Tibial nerve (tissue), 4 donors: ENCODE results near the gene PTGES3. TPM values are rescaled to one million over a fixed set of nuclear protein-coding genes. Genes with fewer than 3 reads are reported as not detected.
A peak's percentile ranks its signal among the peaks of the same experiment; 100 is the strongest.
"Not testable (repeated sequence)": the region's sequence is repeated elsewhere in the genome, so short reads cannot be mapped to it uniquely, and the experiment has no call there.

Experiments
- DNase-seq, 2 donors: peaks; one replicate each; pipeline ENCODE4 v3.0.0-alpha.2; 2019; ENCODE audit warnings: low spot score in 2 of 2
- H3K27ac ChIP-seq, 4 donors: fragments of 200-600 bp; sonication (generic) in 3 of 4; one replicate each; pipeline ENCODE4 v1.5.1; 2017 to 2019; ENCODE audit warnings: mild to moderate bottlenecking in 1 of 4
- H3K27me3 ChIP-seq, 2 donors: fragments of 200-600 bp; sonication (generic) in 1 of 2; one replicate each; pipeline versions ENCODE4 v1.5.1 to v1.6.0; 2017 to 2019
- H3K36me3 ChIP-seq, 3 donors: fragments of 200-600 bp; sonication (generic); one replicate each; pipeline ENCODE4 v1.5.1; 2018 to 2019
- H3K4me1 ChIP-seq, 4 donors: fragments of 200-600 bp; sonication (generic) in 3 of 4; one replicate each; pipeline ENCODE4 v1.5.1; 2017 to 2019
- H3K4me3 ChIP-seq, 4 donors: fragments of 200-600 bp; sonication (generic) in 3 of 4; one replicate each; pipeline ENCODE4 v1.5.1; 2017 to 2019; ENCODE audit warnings: mild to moderate bottlenecking in 1 of 4, moderate library complexity in 1 of 4
- H3K9me3 ChIP-seq, 4 donors: fragments of 200-600 bp; sonication (generic) in 3 of 4; one replicate each; pipeline ENCODE4 v1.5.1; 2017 to 2019
- EP300 ChIP-seq, 2 donors: sonication (generic); formaldehyde crosslinking; IDR thresholded peaks; one replicate each; pipeline ENCODE4 v1.6.1; 2017; ENCODE audit warnings: antibody characterized with exemption in 2 of 2, mild to moderate bottlenecking in 1 of 2
- POLR2A ChIP-seq, 2 donors: fragments of 450-650 bp; IDR thresholded peaks; one replicate each; pipeline ENCODE4 v1.6.1; 2017; ENCODE audit warnings: antibody characterized with exemption in 2 of 2, mild to moderate bottlenecking in 2 of 2, moderate library complexity in 2 of 2
- WGBS, 2 donors: methylation state at CpG; one replicate each; pipeline ENCODE4 v1.1.5; 2018; 5-methylcytosine and 5-hydroxymethylcytosine counted together
- total RNA-seq, 4 donors: library from RNA; depleted of rRNA; stranded (reverse); fragments of >200 nt; gene quantifications; one replicate each; pipeline ENCODE4 v1.1.0, GENCODE V29; 2016
- TF ChIP-seq, protein P1 (sequence below), 5 experiments: fragments of 200-600 bp in 3 of 5; fragments of 450-650 bp in 2 of 5; sonication (generic) in 3 of 5; IDR thresholded peaks; one replicate each; pipeline ENCODE4 v1.5.1; 2016 to 2019; ENCODE audit warnings: antibody characterized with exemption in 5 of 5, mild to moderate bottlenecking in 3 of 5, moderate library complexity in 2 of 5

The PTGES3 gene
- total RNA-seq, 4 donors from 2014 or later, result 71.0 to 84.0 (median 77.2) TPM

DNA sequence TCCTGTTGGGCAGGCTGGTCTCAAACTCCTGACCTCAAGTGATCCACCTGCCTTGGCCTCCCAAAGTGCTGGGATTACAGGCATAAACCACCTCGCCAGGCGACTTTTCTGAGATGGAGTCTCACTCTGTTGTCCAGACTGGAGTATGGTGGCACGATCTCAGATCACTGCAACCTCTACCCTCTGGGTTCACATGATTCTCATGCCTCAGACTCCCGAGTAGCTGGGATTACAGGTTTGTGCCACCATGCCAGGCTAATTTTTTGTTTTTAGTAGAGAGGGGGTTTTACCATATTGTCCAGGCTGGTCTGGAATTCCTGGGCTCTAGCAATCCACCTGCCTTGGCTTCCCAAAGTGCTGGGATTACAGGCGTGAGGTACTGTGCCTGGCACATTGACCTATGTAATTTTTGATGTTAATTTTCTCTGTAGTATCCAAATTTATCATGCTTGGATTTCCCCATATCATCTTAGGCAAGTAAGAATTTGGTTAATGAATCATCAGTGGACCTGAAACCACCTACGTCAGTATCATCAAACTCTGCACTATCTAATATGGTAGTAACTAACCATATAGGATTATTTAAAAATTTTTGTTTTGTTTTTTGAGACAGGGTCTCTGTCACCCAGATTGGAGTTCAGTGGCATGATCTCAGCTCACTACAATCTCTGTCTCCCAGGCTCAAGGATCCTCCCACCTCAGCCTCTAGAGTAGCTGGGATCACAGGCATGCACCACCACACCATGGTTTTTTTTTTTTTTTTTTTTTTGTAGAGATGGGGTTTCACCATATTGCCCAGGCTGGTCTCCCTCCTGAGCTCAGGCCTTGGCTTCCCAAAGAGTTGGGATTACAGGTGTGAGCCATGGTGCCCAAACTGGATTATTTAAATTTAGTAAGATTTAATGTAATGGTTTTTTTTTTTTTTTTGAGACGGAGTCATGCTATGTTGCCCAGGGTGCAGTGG, 30.4 kb downstream of the PTGES3 start:
- DNase-seq, result no peak
- H3K4me3 ChIP-seq, result no peak overlapping the region
- no peak overlapping the region for H3K27ac ChIP-seq
- no peaks in the 10 kb centered on the region for H3K27me3 ChIP-seq
- H3K4me1 ChIP-seq, result peaks cover 0 to 5% (median 0%) of the 10 kb centered on the region in 4 donors
- TF ChIP-seq EP300 (IDR thresholded peaks at IDR 0.05) (no peak), POLR2A (IDR thresholded peaks at IDR 0.05) (no peak)
- TF ChIP-seq, protein P1, sequence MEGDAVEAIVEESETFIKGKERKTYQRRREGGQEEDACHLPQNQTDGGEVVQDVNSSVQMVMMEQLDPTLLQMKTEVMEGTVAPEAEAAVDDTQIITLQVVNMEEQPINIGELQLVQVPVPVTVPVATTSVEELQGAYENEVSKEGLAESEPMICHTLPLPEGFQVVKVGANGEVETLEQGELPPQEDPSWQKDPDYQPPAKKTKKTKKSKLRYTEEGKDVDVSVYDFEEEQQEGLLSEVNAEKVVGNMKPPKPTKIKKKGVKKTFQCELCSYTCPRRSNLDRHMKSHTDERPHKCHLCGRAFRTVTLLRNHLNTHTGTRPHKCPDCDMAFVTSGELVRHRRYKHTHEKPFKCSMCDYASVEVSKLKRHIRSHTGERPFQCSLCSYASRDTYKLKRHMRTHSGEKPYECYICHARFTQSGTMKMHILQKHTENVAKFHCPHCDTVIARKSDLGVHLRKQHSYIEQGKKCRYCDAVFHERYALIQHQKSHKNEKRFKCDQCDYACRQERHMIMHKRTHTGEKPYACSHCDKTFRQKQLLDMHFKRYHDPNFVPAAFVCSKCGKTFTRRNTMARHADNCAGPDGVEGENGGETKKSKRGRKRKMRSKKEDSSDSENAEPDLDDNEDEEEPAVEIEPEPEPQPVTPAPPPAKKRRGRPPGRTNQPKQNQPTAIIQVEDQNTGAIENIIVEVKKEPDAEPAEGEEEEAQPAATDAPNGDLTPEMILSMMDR (IDR thresholded peaks at IDR 0.05), result no peak
- 90 to 93% methylated on average over 7 of the region's 7 CpGs for WGBS, 2 donors
- H3K36me3 ChIP-seq, result peaks cover 0 to 13% (median 0%) of the 10 kb centered on the region in 3 donors
- H3K9me3 ChIP-seq, result peaks cover 0 to 13% (median 0%) of the 10 kb centered on the region in 4 donors

DNA sequence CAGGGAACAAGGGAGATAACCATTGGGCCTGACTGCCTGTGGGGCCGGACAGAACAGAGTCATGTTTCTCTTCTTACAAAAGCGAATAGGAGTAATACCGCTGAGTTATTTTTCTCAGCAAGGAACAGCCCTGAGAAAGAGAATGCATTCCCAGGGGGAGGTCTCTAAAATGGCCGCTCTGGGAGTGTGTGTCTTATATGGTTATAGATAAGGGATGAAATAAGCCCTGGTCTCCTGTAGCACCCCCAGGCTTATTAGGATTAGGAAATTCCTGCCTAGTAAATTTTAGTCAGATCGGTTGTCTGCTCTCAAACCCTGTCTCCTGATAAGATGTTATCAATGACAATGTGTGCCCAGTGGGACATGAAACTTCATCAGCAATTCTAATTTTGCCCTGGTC, 34.3 kb downstream of the PTGES3 start:
- H3K36me3 ChIP-seq, H3K27ac ChIP-seq, H3K4me1 ChIP-seq, DNase-seq, H3K27me3 ChIP-seq, H3K4me3 ChIP-seq: not testable (repeated sequence)
- WGBS, 2 donors, result 80 to 93% methylated on average over 5 of the region's 5 CpGs
- H3K9me3 ChIP-seq, result peaks cover 0 to 13% (median 0%) of the 10 kb centered on the region in 4 donors

DNA sequence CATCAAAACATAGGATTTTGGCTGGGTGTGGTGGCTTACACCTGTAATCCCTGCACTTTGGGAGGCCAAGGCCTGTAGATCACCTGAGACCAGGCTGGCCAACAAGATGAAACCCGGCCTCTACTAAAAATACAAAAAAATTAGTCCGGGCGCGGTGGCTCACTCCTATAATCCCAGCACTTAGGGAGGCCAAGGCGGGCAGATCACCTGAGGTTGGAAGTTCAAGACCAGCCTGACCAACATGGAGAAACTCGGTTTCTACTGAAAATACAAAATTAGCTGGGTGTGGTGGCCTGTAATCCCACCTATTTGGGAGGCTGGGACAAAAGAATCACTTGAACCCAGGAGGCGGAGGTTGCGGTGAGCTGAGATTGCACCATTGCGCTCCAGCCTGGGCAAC, 40.1 kb downstream of the PTGES3 start:
- DNase-seq, H3K4me3 ChIP-seq, H3K27me3 ChIP-seq, H3K27ac ChIP-seq, H3K9me3 ChIP-seq: not testable (repeated sequence)
- H3K4me1 ChIP-seq, result peaks cover 0 to 24% (median 15%) of the 10 kb centered on the region in 4 donors
- WGBS, 2 donors, result 93 to 94% methylated on average over 9 of the region's 9 CpGs
- H3K36me3 ChIP-seq, result peaks cover 0 to 23% (median 9%) of the 10 kb centered on the region in 3 donors

DNA sequence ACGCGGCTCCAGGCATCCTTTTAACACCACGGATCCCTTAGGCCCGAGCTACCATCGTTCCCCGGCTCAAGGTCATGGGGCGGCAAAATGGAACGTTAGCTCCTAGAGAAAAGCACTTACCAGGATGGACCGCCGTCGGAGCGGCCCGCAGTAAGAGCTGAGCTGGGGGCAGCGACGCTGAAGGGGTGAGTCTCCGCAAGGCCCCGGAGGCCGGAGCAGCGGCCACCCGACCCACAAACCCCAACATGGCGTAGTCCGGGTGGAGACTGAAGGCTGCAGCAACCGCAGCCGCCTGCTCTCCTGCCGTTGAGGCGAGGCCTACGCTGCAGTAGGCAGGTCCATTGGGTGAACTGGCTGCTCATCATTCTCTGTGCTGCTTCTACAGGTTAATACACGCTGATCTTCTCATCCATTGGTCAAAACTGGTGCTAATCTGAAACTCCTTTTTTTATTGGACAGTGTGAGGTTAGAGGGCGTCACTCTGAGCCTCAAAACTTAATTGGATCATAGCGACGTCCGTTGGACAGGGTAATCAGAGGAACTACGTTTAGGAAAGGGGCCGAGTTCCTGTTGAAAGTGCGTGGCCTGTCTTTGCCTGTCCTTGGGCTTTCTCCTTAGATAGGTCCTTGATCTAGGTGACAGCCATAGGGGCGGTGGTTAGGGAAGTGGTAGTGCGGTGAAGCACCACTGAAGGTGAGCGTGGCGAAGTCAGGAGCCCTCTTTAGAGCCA, 42.2 kb downstream of the PTGES3 start, which contains the start of gene ATP5F1B:
Gene ATP5F1B (minus strand): TSS at position 268 of the 730 bp plus-strand sequence. CDS start 21 bp downstream, at position 247.
- H3K27ac ChIP-seq, result peak within 1 kb of the TSS; percentile 87 to 96 (median 93)
- peak; percentile 90 to 97 for DNase-seq
- TF ChIP-seq POLR2A (IDR thresholded peaks at IDR 0.05) (peak; percentile 97 to 99), EP300 (IDR thresholded peaks at IDR 0.05) (peak; percentile 50 to 99)
- TF ChIP-seq, protein P1 (IDR thresholded peaks at IDR 0.05), result peak in 2 of 5 experiments; percentile 39 to 63
- peak within 1 kb of the TSS; percentile 78 to 99 (median 97) for H3K4me3 ChIP-seq
- no peaks in the 10 kb centered on the region for H3K9me3 ChIP-seq
- H3K4me1 ChIP-seq, result peaks cover 0 to 43% (median 15%) of the 10 kb centered on the region in 4 donors
- H3K27me3 ChIP-seq, result no peaks in the 10 kb centered on the region
- H3K36me3 ChIP-seq, result peaks cover 0 to 37% (median 28%) of the 10 kb centered on the region in 3 donors
- 1% methylated on average over 25 to 39 of the region's 39 CpGs for WGBS, 2 donors

DNA sequence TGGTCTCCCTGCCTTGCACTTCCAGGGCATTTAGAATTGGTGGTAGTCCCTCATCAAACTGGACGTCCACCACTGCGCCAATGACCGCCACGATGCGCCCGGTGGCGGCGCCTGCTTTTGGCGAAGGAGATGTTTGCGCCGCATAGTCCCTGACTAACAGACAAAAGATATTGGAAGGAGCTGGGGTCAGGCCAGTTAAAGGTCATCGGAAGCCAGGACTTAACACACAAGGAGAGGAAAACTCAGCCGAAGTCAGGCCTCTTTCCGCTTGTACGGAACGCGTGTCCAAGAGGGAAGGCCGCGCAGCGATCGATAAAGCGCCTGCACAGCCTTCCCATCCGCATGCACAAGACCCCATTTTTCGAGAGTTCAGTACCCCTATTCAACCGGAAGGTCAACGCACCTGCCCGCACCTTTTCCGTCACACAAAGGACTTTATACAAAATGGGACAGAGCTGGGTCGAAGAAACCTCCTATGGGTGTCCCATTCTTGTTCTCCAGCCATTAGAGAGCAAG, 42.8 kb downstream of the PTGES3 start:
- peak overlapping the region; percentile 78 to 99 (median 97) for H3K4me3 ChIP-seq
- H3K36me3 ChIP-seq, result peaks cover 0 to 43% (median 30%) of the 10 kb centered on the region in 3 donors
- no peak for TF ChIP-seq EP300 (IDR thresholded peaks at IDR 0.05)
- TF ChIP-seq, protein P1 (IDR thresholded peaks at IDR 0.05), result no peak
- no peak for TF ChIP-seq POLR2A (IDR thresholded peaks at IDR 0.05)
- peak overlapping the region; percentile 87 to 94 (median 92) for H3K27ac ChIP-seq
- 0% methylated on average over 29 of the region's 29 CpGs for WGBS, 2 donors
- no peak for DNase-seq
- H3K9me3 ChIP-seq, result no peaks in the 10 kb centered on the region
- H3K4me1 ChIP-seq, result peaks cover 0 to 45% (median 15%) of the 10 kb centered on the region in 4 donors
- no peaks in the 10 kb centered on the region for H3K27me3 ChIP-seq
